ENCODE data around the gene HCAR2.
"Not testable (repeated sequence)": the region's sequence is repeated elsewhere in the genome, so short reads cannot be mapped to it uniquely, and the experiment has no call there.

HCAR2 gene

DNA sequence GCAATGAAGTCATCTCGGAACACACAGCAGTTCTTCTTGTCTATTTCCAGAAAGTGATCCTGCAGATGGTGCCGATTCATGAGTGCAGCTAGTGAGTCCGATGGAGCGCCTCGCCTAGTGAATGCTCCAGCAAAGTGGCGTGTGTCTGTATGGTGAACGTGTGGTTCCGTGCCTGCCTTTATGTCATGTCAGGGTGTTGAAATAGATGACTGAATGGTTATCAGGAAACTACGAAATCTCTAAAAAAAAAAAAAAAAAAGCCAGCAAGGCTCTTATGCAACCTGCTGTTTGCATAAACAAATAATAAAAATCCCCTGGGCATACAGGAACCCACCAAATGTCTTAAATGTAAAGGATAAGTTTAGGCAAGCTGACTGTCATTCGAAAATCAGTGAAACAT lies 13.5 kb upstream of the HCAR2 start, which contains the start of gene HCAR3:
HCAR3 (minus strand) TSS at position 154 of the 400 bp plus-strand sequence; CDS start at position 80, 74 bp downstream.
- not testable (repeated sequence) for DNase-seq (ENCODE audit: low spot score)

DNA sequence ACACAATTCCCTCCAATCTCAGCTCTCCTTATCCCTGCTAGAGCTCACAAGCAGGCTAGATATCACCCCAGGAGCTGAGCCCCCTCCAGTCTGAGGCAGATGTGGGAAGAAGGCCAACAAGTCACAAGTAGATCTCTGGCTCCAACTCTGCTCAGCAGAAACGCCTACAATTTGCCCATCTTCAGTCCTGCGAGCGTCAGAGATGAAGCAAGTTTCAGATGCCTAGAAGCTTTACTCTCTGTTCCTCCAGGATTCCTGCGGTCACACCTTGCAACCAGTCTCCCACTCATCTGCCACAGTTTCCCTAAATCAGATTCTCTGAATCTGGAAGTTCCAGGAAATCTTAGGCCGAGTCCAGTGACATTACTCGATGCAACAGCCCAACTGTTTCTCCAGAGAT lies 12.1 kb upstream of the HCAR2 start:
- not testable (repeated sequence) for DNase-seq (ENCODE audit: low spot score)

DNA sequence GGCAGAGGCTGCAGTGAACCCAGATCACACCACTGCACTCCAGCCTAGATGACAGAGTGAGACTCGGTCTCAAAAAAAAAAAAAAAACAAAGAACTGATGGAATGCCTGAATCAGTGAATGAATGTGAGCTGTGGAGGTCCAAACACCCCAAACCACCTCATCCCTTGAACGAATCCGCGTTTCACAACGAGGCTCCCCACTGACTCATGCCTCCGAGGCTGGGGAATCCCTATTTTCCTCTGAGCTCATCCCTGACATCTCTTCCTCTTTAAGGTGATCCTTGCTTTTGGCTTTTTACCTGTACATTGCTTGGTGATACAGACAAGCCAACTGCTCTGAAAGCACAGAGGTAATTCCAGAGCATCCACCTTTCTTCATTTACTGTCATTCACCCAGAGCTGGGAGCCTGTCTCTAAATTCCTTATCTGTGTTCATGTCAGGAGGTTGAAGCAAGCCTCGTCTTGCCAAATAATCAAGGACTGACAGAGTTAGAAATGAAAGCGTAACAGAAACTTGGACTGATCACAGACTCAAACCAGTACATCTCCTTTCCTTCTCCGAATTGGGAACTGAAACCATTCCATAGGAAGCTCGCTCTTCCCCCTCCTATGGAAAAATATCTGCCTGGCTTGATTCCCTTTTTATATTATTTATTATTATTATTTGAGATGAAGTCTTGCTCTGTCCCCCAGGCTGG lies 10.5 kb upstream of the HCAR2 start:
- not testable (repeated sequence) for DNase-seq (ENCODE audit: low spot score)

DNA sequence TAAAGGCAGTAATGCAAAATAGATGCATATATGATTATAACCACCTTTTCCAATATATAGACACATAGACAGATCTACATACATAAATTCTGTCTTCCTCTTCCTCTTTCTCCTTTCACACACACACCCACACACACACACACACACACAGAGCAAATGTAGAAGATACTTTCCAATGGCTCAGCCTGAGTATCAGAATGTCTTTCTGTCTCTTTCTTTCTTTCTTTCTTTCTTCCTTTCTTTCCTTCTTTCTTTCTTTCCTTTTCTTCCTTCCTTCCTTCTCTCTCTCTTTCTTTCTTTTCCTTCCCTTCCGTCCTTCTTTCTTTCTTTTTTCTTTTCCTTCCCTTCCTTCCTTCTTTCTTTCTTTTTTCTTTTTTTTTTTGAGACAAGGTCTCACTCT lies 8.1 kb upstream of the HCAR2 start:
- not testable (repeated sequence) for DNase-seq (ENCODE audit: low spot score)

DNA sequence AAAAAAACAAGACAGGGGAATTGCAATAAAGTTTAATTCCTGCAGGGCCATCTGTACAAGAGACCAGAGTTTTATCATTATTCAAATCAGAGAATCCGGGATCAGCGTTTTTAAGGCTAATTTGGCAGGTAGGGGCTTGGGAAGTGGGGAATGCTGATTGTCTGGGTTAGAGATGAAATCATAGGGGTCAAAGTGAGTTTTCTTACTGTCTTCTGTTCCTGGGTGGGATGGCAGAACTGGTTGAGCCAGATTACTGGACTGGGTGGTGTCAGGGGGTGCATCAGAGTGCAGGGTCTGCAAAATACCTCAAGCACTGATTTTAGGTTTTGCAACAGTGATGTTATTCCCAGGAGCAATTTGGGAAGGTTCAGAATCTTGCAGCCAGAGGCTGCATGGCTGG lies 7.2 kb upstream of the HCAR2 start:
- not testable (repeated sequence) for DNase-seq (ENCODE audit: low spot score)

DNA sequence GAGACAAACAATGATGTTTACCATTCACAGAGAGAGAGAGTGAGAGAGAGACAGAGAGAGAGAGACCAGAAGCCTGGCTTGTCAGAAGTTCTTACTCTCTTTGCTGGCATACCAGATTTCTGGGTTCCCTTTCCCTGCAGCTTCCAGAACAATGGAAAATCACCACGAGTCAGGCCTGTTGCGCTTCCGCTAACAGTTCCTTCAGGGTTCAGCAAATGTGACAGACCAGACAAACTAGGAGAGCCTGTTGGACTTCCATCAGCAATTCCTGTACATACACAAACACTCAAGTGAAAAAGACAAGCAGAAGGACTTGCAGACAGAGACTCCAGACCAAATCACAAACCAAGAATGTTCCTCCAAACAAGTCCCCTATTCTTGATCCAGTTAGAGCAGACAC lies 6.1 kb upstream of the HCAR2 start:
- not testable (repeated sequence) for DNase-seq (ENCODE audit: low spot score)

DNA sequence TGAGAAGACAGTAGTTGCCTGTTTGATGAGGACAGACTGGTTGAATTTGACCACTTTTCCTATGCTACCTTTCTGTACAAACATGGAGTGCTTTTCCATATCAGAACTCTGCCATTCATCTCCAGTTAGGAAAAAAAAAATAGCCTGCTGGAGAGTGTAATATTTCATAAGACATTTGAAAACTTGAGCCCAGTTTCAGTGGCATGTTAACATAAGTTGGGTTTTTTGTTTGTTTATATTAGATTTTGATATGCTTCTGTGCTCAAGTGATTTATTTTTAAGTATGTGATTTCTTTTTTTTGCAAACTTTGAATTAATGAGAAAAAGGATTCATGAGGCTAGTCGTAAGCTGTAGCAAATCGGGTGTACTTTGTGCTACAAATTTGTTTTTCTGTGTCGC lies 684 bp upstream of the HCAR2 start:
- not testable (repeated sequence) for DNase-seq (ENCODE audit: low spot score)

DNA sequence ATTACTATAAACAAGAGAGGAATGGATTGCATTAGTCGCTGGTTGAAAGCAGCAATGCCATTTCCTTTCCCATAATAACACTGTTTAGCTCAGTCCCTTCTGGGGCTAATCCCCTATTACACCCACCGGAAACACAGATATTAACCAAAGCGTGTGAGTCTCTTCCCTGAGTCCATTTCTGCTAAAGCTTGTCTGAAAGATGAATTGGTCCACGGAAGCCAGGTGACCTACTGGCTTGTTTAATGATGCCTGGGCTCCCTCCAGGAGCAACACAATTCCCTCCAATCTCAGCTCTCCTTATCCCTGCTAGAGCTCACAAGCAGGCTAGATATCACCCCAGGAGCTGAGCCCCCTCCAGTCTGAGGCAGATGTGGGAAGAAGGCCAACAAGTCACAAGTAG lies 1.7 kb downstream of the HCAR2 start:
- not testable (repeated sequence) for DNase-seq (ENCODE audit: low spot score)

DNA sequence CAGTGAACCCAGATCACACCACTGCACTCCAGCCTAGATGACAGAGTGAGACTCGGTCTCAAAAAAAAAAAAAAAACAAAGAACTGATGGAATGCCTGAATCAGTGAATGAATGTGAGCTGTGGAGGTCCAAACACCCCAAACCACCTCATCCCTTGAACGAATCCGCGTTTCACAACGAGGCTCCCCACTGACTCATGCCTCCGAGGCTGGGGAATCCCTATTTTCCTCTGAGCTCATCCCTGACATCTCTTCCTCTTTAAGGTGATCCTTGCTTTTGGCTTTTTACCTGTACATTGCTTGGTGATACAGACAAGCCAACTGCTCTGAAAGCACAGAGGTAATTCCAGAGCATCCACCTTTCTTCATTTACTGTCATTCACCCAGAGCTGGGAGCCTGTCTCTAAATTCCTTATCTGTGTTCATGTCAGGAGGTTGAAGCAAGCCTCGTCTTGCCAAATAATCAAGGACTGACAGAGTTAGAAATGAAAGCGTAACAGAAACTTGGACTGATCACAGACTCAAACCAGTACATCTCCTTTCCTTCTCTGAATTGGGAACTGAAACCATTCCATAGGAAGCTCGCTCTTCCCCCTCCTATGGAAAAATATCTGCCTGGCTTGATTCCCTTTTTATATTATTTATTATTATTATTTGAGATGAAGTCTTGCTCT lies 3.0 kb downstream of the HCAR2 start:
- DNase-seq (ENCODE audit: low spot score): not testable (repeated sequence)

DNA sequence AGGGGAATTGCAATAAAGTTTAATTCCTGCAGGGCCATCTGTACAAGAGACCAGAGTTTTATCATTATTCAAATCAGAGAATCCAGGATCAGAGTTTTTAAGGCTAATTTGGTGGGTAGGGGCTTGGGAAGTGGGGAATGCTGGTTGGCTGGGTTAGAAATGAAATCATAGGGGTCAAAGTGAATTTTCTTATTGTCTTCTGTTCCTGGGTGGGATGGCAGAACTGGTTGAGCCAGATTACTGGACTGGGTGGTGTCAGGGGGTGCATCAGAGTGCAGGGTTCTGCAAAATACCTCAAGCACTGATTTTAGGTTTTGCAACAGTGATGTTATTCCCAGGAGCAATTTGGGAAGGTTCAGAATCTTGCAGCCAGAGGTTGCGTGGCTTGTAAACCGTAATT lies 6.2 kb downstream of the HCAR2 start:
- not testable (repeated sequence) for DNase-seq (ENCODE audit: low spot score)

DNA sequence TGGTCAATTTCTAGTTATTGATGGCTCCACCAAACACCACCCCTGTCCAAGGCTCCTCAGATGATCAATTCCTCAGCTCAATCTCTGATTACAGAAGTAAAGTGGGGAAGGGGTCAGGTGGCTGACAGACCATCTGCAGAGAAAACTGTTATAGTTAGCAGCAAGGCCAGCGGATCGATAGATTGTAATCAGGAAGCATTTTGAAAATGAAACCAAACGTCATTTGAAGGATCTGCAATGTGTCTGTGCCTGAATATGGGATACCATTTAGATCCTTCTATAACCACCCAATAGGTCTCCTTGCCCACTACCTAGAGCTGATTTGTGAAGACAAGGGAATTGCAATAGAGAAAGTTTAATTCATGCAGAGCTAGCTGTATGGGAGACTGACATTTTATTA lies 11.6 kb downstream of the HCAR2 start:
- no peak for DNase-seq (ENCODE audit: low spot score)

DNA sequence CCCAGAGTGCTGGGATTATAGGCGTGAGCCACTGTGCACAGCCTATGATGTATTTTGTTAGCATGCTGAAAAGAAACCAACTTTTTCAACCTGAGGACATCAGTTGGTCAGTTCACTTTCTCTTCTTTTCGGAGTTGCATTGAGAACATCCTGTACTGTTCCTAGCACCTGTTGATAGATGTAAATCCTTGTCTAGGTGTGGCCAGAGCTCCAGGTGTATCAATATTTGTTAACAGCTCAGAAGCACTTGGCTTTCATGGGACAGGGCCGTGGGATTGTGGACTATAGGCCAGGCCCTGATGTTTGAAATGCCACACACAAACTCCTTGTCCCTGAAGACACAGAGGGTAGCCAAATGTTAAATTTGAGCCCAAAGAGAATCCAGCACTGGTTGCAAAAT lies 14.9 kb downstream of the HCAR2 start:
- DNase-seq (ENCODE audit: low spot score): no peak

DNA sequence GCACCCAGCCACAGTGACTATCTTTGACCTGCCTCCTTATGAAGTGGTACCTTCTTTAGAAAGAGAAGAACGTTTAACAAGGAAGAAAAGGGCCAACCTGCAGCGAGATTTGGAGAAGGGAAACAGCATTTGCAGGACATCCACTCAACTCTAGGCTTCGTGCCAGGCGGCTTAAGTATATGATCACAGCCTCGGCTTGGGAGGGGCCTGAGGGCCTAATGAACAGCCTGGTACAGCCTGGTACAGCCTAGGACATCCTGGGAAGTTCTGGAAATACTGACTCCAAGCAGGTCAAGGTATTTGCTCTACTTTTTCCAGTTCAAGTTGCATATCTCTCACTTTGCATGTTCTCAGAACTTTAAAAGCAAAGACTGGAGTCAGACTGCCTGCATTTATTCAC lies 16.1 kb downstream of the HCAR2 start:
- no peak for DNase-seq (ENCODE audit: low spot score)

DNA sequence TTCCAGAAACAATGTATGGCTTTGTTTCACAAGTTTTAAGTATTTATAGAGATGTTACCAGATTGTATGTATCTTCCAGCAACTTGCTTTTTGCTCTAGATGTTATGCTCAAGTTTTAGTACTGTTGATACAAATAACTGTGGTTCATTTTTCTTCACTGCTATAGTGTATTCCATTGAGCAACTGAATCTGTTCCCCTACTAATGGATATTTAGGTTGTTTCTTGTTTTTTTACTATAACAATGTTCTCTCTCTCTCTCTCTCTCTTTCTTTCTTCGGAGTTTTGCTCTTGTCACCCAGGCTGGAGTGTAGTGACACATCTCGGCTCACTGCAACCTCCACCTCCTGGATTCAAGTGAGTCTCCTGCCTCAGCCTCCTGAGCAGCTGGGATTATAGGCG lies 16.6 kb downstream of the HCAR2 start:
- DNase-seq (ENCODE audit: low spot score): no peak

DNA sequence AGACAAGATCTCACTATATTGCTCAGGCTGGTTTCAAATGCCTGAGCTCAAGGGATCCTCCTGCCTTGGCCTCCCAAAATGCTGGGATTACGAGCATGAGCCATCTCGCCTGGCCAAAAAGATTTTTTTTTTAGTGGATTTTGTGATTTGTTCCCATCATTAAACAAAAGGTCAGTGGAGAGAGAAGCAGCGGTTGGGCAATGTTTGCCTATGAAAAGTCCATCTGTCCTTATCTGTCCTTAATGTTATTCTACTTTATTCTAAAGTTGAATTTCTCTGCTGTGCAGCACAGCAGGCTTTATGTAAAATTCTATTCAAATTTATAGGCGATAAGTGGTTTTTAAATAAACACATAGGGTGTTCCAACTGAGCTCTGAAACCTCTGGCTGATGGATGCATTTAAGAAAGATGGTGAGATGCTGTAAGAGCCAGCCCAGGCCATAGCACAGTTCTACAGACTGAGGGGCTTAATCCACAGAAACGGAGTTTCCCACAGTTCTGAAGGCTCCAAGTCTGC lies 18.8 kb downstream of the HCAR2 start:
- no peak for DNase-seq (ENCODE audit: low spot score)

DNA sequence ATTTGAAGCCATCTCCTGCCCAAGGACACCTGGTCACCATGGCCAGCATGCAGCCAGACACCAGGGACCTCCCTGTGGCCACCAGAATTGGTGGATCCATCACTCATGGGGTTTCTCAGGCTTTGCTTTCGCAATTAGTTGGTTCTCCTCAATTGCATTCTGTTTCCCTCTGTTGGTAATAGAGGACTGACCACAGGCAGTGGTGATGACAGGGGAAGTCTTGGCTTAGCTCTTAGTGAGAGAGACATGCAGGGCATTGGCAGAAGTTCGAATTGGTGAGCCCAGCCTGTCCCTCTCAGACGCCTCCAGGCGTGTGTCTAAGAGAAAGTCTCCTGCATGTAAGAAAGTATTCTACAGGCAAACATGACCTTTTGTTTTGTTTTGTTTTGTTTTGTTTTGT lies 21.3 kb downstream of the HCAR2 start:
- no peak for DNase-seq (ENCODE audit: low spot score)

DNA sequence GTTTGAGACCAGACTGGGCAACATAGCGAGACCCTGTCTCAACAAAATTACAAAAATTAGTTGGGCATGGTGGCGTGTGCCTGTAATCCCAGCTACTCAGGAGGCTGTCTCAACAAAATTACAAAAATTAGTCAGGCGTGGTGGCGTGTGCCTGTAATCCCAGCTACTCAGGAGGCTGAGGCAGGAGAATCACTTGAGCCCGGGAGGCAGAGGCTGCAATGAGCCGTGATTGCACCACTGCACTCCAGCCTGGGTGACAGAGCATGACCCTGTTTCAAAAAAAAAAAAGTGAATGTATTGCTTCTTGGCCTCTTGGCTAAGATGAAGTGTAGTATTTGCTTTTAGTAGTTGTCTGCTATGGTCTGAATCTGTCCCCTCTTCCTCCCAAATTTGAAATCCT lies 22.2 kb downstream of the HCAR2 start:
- not testable (repeated sequence) for DNase-seq (ENCODE audit: low spot score)

DNA sequence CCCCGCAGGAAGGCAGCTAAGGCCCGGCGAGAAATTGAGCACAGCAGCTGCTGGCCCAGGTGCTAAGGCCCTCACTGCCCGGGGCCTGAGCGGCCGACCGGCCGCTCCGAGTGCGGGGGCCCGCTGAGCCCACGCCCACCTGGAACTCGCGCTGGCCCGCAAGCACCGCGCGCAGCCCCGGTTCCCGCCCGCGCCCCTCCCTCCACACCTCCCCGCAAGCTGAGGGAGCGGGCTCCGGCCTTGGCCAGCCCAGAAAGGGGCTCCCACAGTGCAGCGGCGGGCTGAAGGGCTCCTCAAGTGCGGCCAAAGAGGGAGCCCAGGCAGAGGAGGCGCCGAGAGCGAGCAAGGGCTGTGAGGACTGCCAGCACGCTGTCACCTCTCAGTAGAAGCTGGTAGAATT lies 26.4 kb downstream of the HCAR2 start:
- not testable (repeated sequence) for DNase-seq (ENCODE audit: low spot score)

DNA sequence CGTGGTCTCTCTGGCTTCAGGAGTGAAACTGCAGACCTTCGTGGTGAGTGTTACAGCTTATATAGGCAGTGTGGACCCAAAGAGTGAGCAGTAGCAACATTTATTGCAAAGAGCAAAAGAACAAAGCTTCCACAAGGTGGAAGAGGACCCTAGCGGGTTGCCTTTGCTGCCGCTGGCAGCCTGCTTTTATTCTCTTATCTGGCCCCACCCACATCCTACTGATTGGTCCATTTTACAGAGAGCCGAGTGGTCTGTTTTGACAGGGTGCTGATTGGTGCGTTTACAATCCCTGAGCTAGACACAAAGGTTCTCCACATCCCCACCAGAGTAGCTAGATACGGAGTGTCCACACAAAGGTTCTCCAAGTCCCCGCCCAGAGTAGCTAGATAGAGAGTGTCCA lies 27.1 kb downstream of the HCAR2 start:
- not testable (repeated sequence) for DNase-seq (ENCODE audit: low spot score)

DNA sequence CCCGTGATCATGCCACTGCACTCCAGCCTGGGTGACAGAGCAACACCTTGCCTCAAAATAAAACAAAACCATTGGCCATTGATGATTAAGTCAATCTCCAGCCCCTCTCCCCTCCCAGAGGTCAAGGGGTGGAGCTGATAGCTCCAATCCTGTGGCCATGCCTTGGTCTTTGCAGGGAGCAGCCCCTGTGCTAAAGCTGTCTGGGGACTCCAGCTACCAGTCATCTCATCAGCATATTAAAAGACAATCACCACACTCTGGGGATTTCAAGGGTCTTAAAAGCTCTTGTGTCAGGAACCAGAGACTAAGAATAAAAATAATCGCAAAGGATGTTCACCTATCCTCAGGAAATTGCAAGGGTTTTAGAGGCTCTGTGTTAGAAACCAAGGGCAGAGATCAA lies 30.6 kb downstream of the HCAR2 start:
- no peak for DNase-seq (ENCODE audit: low spot score)

DNA sequence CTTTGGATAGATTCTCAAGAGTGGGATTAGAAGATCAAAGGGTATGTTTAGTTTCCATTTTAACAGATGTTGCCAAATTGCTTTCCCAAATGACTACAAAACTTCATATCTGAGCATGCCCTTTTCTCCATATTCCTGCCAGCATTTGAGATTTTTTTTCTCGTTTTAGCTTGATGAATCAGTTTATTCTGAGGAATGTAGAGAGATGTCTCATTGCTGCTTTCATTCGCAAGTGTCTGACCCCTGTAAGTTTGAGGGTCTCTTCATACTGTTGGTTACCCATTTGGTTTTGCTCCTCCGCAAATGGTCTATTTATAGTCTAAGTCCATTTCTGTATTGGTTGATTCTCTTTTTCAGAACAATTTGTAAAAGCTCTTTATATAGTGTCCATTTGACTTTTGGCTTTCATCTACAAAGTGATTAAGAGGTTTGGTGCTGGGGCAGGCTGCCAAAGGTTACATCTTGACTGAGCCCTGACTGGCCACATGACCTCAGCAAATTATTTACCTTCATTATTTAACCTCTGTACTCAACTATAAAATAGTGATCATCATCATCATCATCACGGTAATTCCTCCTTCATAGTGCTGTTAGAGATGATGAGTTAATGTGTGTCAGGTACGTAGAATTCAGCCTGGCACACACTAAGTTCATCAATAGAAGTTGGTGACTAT lies 33.6 kb downstream of the HCAR2 start:
- DNase-seq (ENCODE audit: low spot score): no peak

DNA sequence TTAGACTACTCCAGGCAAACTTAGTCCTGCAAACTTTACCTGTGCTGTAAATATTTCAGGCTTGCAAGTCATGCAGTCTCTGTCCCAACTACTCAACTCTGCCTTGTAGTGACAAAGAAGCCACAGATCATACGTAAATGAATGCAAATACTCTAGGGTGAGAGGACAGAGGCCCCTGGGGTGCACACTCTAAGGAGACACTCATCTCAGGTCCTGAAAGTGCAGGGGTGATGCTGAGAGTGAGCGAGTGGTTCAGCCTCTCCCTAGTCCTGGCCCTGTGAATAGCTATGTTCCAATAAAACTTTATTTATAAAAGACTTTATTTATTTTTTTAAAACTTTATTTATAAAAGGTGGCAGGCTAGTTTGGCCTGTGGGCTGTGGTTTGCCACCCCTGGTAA lies 34.9 kb downstream of the HCAR2 start:
- no peak for DNase-seq (ENCODE audit: low spot score)

DNA sequence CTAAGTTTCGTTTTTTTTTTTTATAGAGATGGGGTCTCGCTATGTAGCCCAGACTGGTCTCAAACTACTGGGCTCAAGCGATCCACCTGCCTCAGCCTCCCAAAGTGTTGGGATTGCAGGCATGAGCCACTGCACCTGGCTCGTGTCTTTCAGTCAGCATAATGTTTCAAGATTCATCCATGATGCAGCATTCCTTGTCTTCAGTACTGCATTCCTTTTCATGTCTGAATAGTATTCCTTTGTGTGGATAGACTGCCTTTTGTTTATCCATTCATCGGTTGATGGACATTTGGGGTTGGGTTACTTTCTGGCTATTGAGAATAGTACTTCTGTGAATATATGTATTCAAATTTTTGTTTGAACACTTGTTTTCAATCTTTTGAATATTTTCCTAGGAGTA lies 37.4 kb downstream of the HCAR2 start:
- DNase-seq (ENCODE audit: low spot score): no peak

Data from CD4-positive, alpha-beta T cell treated with Interleukin-6 at 100 ng/mL for 8 hours (primary cell).